ENCODE results near the gene CFAP61.

DNA sequence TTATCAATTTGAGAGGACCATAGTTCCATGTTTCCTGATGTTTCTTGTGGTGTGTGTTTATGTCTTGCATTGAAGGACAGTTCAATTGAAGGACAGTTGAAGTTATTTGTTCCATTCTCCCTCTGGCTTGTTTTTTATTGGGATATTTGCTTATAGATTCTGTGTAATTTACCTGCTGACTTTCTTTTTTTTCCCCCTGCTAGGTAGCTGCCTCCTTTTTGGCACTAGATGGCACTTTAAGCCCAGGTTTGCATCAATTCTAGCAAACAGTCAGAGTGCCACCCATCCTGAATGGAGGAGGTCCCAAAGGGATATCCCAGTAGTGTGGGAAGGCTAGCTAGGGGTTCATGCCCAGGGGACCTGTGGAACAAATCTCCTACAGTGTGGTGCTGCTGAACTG is 78.1 kb downstream of the CFAP61 start:
- TF ChIP-seq, protein P1, sequence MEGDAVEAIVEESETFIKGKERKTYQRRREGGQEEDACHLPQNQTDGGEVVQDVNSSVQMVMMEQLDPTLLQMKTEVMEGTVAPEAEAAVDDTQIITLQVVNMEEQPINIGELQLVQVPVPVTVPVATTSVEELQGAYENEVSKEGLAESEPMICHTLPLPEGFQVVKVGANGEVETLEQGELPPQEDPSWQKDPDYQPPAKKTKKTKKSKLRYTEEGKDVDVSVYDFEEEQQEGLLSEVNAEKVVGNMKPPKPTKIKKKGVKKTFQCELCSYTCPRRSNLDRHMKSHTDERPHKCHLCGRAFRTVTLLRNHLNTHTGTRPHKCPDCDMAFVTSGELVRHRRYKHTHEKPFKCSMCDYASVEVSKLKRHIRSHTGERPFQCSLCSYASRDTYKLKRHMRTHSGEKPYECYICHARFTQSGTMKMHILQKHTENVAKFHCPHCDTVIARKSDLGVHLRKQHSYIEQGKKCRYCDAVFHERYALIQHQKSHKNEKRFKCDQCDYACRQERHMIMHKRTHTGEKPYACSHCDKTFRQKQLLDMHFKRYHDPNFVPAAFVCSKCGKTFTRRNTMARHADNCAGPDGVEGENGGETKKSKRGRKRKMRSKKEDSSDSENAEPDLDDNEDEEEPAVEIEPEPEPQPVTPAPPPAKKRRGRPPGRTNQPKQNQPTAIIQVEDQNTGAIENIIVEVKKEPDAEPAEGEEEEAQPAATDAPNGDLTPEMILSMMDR (conservative IDR thresholded peaks at IDR 0.05), result peak; percentile 68
- no peak for TF ChIP-seq ZFX (IDR thresholded peaks at IDR 0.05)

Measured in C4-2B (cell line).